LHCN-M2 (cell line): Measurements from ENCODE around the gene FGF2. TPM values are rescaled to one million over a fixed set of nuclear protein-coding genes. Genes with fewer than 3 reads are reported as not detected.
"Not testable (repeated sequence)": the region's sequence is repeated elsewhere in the genome, so short reads cannot be mapped to it uniquely, and the experiment has no call there.

Source experiments
- DNase-seq: peaks from one replicate; pipeline ENCODE4 v3.0.0-alpha.2; 2012; ENCODE audit warnings: low read depth
- total RNA-seq: library from RNA; depleted of rRNA; stranded (reverse); fragments of >200 nt; gene quantifications from 2 replicates; pipeline ENCODE4 v1.2.3, GENCODE V29; 2014; rRNA removed

Gene FGF2
- total RNA-seq, 1 experiment from 2014 or later, result 15.0 TPM

DNA sequence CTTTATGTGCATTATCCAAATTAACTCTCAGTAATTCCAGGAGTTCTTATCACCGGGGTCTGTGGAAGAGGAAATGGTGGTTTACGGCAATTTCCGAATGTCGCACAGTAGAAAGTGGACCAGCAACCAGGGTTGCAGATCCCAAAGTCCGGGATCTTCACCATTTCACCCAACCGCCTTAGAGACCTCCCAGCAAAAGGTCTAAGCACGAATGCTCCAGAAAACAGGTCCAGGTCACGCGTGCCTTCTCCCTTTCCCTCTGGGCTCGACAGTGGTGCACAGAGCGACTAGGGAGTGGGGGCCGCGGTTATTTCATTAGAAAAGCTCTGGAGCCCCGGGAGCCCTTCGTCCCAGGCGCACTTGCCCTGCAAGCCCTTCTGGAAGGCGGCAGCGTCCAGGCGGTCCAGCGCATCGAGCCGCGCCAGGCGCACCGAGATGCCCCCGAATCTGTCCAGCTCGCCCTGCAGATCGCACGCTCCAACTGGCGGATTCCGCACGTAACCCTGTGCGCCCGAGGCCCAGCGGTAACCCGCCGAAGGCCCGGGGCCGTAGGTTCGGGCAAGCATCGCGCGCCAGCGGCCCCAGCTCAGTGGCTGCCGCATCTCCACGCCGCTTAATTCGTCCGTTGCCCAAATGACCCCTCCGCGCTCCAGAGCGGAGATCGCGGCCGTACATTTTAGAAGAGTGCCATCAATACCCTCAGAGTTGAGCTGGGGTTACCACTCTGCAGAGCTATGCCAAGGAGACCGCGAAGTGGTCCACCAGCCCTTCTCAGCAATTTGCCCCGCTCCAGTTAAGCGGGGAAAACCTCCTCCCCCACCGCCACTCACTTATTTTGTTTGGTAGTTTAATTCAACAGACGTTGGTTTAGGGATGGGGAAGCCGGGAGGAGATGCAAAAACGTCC, 95.6 kb downstream of the FGF2 start, which contains the start of gene NUDT6:
Gene NUDT6 (minus strand): TSS at position 627 of the 906 bp plus-strand sequence. CDS start 25 bp downstream, at position 602.
- peak; percentile 83 for DNase-seq

DNA sequence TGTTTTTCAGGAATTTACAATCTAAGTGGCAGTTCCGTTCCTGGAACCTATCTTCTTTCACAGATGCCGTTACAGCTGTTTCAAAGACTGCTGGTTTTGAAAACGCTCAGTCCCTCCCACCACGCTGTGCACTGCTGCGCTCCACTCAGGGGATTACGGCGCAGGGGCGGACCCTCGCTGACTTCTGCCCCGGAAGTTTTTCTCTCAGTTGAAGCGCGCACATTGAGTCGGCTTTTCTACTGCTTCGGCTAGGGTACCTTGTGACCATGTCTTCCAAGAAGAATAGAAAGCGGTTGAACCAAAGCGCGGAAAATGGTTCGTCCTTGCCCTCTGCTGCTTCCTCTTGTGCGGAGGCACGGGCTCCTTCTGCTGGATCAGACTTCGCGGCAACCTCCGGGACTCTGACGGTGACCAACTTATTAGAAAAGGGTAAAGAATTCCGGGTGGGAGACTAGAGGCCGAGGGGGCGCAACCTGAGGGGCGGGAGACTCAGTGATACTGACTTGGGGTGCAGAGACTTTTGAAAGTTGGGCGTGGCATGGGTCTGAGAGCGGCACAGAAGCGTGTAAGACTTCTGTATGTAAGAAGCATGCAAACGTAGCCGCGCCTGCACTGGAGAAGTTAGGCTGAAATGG, 96.4 kb downstream of the FGF2 start:
- DNase-seq, result peak; percentile 90

DNA sequence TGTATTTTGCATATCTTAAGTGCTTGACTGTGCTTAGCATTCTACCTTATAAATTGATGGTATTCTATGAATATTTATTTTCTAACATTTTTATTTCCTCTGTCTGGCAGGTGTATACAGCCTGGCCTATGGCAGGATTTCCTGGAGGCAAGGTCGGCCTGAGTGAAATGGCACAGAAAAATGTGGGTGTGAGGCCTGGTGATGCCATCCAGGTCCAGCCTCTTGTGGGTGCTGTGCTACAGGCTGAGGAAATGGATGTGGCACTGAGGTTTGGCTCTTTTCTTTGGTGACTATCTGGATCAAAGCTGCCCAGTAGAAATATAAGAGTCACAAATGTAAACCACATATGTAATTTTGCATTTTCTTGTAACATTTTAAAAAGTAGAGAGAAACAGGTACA, 102.3 kb downstream of the FGF2 start:
- no peak for DNase-seq

DNA sequence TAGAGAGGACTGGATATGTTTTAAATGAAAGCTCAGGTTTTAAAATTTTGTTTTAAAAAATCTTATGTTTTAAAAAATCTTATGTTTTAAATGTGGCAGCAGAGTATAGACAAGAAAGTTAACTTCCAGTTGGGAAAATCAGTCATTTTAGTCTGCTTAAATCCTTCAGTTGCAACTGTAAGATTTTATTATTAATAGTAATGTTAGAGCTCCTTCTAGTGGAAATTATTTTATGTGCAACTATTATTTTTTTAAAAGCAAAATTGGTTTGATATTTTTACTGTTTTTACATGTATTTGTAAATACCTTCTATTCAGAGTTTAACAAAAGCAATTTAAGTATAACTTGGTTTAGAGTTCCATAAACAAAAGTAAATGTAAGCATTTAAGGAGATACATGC, 104.2 kb downstream of the FGF2 start:
- peak; percentile 26 for DNase-seq

DNA sequence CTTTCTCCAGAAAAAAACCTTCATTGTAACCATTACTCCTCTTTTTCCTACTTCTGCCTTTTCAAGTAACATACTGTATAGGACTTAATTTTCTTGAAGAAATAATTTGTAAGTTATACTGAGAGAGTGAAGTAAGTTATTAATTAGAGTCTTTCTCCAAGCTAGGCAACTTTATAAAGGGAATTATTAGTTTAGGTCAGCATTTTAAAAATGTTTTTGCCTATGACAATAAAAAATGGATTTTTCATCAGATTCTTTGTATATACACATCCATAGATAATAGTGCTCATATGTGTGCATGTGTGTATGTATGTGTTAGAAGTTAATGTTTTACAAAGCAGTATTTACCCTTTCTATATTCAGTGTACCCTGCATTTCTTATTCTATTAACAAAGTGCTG, 106.1 kb downstream of the FGF2 start:
- DNase-seq, result no peak

DNA sequence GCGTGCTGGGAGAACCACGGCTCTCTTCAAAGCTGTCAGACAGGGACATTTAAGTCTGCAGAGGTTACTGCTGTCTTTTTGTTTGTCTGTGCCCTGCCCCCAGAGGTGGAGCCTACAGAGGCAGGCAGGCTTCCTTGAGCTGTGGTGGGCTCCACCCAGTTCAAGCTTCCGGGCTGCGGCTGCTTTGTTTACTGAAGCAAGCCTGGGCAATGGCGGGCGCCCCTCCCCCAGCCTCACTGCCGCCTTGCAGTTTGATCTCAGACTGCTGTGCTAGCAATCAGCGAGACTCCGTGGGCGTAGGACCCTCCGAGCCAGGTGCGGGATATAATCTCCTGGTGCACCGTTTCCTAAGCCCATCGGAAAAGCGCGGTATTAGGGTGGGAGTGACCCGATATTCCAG, 118.5 kb downstream of the FGF2 start:
- not testable (repeated sequence) for DNase-seq

DNA sequence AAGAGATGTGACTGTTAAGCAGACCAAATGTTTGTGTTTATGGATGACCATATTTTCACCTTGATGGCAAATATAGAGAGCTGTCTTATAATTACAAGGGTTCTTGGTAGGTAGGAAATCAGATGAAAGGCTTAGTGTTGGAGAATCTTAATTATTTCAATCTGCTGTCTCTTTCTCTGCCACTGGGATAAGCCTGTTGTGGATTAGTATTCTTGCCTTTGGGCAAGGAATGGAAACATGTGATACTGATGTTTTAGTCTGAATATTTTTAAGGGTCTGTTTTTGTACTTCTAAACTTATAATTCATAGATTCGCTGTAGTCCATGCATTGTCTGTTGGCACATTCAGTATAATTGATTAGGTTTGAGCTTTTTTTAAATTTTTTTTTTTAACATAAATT, 119.5 kb downstream of the FGF2 start:
- no peak for DNase-seq

Other genes starting within 250 kb of the FGF2 start
- gene IL21, start 205.8 kb upstream of the FGF2 start, total RNA-seq, result not detected in 2 replicates
- 3.3 and 5.5 TPM in 2 replicates for gene BBS12, start 94.1 kb upstream of the FGF2 start, total RNA-seq
- gene NUDT6, start 95.8 kb downstream of the FGF2 start, total RNA-seq, result 11.3 and 14.1 TPM in 2 replicates